ENCODE data around the gene HTR4. TPM values are rescaled to one million over a fixed set of nuclear protein-coding genes. Genes with fewer than 3 reads are reported as not detected.

The HTR4 gene
- total RNA-seq, 4 donors from 2014 or later, result 0.76 TPM; not detected in 3

DNA sequence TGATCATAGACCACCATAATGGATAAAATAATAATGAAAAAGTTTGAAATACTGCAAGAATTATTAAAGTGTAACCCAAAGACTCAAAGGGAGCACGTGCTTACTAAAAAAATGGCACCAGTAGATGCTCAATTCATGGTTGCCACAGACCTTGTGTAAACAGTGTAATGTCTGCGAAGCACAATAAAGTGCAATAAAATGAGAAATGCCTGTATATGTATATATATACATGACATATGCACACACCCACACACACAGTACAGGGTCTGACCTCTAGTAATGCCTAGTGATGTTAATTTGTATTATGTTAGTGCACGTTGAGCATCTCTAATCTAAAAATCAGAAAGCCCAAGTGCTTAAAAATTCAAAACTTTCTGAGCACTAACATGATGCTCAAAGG, 218.3 kb downstream of the HTR4 start:
- peaks cover 0 to 92% (median 26%) of the 10 kb centered on the region in 3 donors for H3K36me3 ChIP-seq
- H3K4me1 ChIP-seq, result no peaks in the 10 kb centered on the region
- TF ChIP-seq POLR2A (IDR thresholded peaks at IDR 0.05), result no peak
- no peak for TF ChIP-seq CTCF (IDR thresholded peaks at IDR 0.05)
- no peak overlapping the region for H3K27ac ChIP-seq
- DNase-seq, result no peak
- intact Hi-C loops (cut with DNase I), result no loop called here
- no peak overlapping the region for H3K4me3 ChIP-seq
- H3K9me3 ChIP-seq, result no peaks in the 10 kb centered on the region
- WGBS, 2 donors, result 89 to 93% methylated on average over 3 of the region's 3 CpGs
- no peaks in the 10 kb centered on the region for H3K27me3 ChIP-seq

GRCh38 chr5:148433826-148434225, 220.5 kb downstream of the HTR4 start:
- H3K27ac ChIP-seq, result no peak overlapping the region
- intact Hi-C loops (cut with DNase I), result no loop called here
- TF ChIP-seq POLR2A (IDR thresholded peaks at IDR 0.05) (no peak), CTCF (IDR thresholded peaks at IDR 0.05) (no peak)
- H3K36me3 ChIP-seq, result peaks cover 0 to 92% (median 18%) of the 10 kb centered on the region in 3 donors
- no peaks in the 10 kb centered on the region for H3K4me1 ChIP-seq
- DNase-seq, result no peak
- no peak overlapping the region for H3K4me3 ChIP-seq
- no peaks in the 10 kb centered on the region for H3K9me3 ChIP-seq
- WGBS, 2 donors, result 97 to 99% methylated on average over 3 of the region's 3 CpGs
- H3K27me3 ChIP-seq, result no peaks in the 10 kb centered on the region

Other genes starting within 250 kb of the HTR4 start
- 10 to 100 TPM; 10.2 to 19.5 (median 11.9) TPM for gene ADRB2, start 172.1 kb upstream of the HTR4 start, total RNA-seq

All from esophagus squamous epithelium (tissue), 5 donors.